Fibroblast of villous mesenchyme (primary cell): ENCODE results near the gene GRIK4. TPM values are rescaled to one million over a fixed set of nuclear protein-coding genes. Genes with fewer than 3 reads are reported as not detected.

ENCODE experiments used
- DNase-seq: peaks from one replicate; pipeline ENCODE4 v3.0.0-alpha.2; 2010; ENCODE audit warnings: low read depth
- H3K4me3 ChIP-seq: 2 replicates; pipeline ENCODE4 v1.5.1; 2011; ENCODE audit warnings: low read depth, mild to moderate bottlenecking, low read length
- total RNA-seq: library from RNA; depleted of rRNA; stranded (reverse); fragments of >200 nt; gene quantifications from 2 replicates; pipeline ENCODE4 v1.2.3, GENCODE V29; 2012
- TF ChIP-seq, protein P1 (sequence below): IDR thresholded peaks from 2 replicates; pipeline ENCODE4 v1.5.1; 2012; ENCODE audit warnings: low read depth, mild to moderate bottlenecking, low read length; ENCODE audit not compliant: insufficient read depth

GRIK4 gene
- total RNA-seq, 1 donor: under 0.01 TPM

DNA sequence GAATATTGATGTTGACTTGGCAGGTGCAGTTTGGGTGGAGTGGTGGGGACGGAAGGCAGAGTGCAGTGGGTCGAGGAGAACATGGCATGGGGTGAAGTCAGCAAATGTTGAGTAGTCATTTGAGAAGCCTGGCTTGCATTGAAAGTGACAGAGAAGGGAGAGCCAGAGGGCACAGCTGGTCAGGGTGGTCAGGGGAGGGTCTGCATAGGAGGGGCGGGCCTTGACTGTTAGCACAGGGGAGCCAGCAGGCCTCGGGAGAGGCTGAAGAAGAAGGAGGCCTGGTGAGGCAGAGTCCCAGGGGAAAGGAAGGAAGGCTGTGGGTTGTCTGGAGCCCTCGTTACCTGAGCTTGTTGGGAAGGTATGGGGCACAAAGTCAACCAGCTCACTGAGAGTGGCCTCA is 281.6 kb downstream of the GRIK4 start:
- H3K4me3 ChIP-seq: no peak overlapping the region
- DNase-seq: no peak
- TF ChIP-seq, protein P1, sequence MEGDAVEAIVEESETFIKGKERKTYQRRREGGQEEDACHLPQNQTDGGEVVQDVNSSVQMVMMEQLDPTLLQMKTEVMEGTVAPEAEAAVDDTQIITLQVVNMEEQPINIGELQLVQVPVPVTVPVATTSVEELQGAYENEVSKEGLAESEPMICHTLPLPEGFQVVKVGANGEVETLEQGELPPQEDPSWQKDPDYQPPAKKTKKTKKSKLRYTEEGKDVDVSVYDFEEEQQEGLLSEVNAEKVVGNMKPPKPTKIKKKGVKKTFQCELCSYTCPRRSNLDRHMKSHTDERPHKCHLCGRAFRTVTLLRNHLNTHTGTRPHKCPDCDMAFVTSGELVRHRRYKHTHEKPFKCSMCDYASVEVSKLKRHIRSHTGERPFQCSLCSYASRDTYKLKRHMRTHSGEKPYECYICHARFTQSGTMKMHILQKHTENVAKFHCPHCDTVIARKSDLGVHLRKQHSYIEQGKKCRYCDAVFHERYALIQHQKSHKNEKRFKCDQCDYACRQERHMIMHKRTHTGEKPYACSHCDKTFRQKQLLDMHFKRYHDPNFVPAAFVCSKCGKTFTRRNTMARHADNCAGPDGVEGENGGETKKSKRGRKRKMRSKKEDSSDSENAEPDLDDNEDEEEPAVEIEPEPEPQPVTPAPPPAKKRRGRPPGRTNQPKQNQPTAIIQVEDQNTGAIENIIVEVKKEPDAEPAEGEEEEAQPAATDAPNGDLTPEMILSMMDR: no peak

DNA sequence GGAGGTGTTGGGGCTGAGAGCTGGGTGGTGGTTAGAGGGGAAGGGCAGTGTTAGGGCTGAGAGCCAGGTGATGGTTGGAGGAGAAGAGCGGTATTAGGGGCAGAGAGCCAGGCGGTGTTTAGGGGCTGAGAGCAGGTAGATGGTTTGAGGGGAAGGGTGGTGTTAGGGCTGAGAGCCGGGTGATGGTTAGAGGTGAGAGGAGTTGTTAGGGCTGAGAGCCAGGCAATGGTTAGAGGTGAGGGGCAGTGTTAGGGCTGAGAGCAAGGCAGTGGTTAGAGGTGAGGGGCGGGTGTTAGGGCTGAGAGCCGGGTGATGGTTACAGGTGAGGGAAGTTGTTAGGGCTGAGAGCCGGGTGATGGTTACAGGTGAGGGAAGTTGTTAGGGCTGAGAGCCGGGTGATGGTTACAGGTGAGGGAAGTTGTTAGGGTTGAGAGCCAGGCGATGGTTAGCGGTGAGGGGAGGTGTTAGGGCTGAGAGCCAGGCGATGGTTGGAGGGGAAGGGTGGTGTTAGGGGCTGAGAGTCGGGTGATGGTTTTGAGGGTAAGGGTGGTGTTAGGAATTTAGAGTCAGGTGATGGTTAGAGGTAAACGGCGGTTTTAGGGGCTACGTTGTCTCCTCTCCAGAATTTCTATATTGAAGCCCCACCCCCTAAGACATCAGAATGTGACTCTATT is 282.4 kb downstream of the GRIK4 start:
- TF ChIP-seq, protein P1: no peak
- no peak overlapping the region for H3K4me3 ChIP-seq
- no peak for DNase-seq

DNA sequence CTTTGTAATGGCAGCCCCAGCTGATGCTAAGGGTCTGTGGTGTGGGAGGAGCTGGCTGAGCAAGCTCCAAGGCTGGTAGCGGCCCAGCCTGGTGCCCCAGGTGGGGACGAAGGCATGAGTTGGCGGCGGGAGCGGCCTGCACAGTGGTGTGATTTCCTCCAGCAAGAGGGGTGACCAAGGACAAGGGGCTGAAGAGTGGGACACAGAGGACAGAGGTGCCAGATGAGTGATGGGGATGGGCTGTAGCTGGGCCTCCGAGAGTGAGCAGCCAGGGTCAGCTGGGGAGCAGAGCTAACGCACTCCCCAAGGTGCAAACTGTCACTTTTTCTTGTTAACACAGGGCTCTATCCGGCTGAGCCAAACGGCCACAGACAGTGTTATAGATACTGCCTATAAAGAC is 283.2 kb downstream of the GRIK4 start:
- H3K4me3 ChIP-seq: no peak overlapping the region
- DNase-seq: no peak
- TF ChIP-seq, protein P1: no peak

DNA sequence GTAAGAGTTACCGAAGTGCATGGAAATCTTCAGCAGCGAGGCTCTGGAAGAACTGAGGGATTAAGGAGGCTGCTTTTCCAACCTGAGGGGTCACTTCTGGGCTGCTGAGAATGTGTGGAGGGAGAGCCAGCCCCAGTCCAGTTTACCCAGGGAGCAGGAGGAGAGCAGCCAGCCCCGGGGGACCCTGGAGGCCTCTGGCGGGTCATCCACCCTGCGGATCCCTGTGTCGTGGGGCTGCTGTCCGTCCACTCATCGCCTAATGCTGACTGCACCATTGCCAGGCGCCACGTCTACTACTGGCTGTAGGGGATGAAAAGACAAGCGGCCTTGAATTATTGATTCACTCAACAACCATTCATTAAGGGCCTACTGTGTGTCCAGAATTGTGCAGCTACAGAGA is 283.6 kb downstream of the GRIK4 start:
- H3K4me3 ChIP-seq: no peak overlapping the region
- TF ChIP-seq, protein P1: no peak
- no peak for DNase-seq

DNA sequence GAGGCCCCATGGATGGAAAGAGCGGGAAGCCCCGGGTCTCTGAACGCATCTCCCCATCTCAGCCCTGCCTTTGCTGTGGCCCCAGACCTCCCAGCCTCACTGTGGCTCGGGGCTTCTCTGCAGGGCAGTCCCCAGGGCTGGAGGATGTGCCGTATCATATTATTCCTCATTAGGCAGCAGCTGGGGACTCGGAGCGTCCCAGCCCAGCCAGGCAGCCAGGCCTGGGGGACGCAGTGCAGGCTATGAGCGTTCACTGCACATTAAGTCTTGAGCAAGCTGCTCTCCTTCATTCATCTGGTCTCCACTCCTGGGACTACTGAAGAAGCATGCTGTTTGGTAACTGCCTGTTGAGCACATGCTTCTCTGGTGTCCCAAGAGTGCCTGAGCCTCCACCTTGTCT is 285.6 kb downstream of the GRIK4 start:
- H3K4me3 ChIP-seq: no peak overlapping the region
- TF ChIP-seq, protein P1: no peak
- no peak for DNase-seq

DNA sequence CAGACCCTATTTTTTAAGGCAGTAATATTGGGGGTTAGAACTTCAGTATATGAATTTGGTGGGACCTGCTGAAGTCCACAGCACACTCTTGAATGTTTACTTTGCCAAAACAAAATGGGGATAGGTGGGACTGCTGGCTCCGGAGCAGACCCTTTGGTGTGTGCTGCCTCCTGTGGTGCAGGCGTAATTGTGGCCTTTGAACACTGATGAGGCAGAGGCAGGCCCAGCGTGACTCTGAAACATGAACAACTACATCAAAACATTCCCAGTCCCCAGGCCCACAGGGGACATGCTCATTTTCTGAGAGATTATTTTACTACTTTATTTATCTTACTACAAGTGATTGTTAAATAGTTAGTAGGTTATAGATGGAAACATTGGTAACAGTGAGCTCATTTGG is 287.3 kb downstream of the GRIK4 start:
- H3K4me3 ChIP-seq: no peak overlapping the region
- TF ChIP-seq, protein P1: no peak
- no peak for DNase-seq

DNA sequence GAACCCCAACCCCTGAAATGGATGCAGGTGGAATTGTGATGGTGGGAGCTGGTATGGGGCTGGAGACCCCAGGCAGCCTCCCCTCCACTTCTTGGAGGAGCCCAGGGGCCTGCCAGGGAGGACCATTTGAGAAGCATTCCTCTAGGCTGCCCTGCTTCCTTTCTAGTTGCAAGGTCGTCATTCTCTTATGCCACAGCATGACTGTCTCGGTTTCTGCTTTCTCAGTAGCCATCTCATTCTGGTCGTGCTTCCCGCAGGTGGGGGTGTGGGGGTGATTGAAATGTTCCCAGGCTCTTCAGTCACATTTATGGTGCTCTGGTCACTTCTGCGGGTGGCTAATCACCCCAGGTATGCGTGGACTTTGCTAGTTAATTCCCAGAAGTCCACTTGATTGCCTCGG is 288.7 kb downstream of the GRIK4 start:
- TF ChIP-seq, protein P1: no peak
- no peak overlapping the region for H3K4me3 ChIP-seq
- DNase-seq: no peak
